HG03432 (cell line): ENCODE measurements around the gene BATF2.
A peak's percentile ranks its signal among the peaks of the same experiment; 100 is the strongest.
"Not testable (repeated sequence)": the region's sequence is repeated elsewhere in the genome, so short reads cannot be mapped to it uniquely, and the experiment has no call there.

Source experiments
- ATAC-seq: cut with Tn5 transposase; IDR thresholded peaks from one replicate; pipeline ENCODE4 v1.9.1; 2021; ENCODE audit warnings: mild to moderate bottlenecking, moderate library complexity; ENCODE audit not compliant: unreplicated experiment

BATF2 gene

GRCh38 chr11:65013888-65014725 is 17.3 kb upstream of the BATF2 start, which contains the start of gene ARL2:
ARL2 (plus strand) TSS chr11:65014160; CDS start chr11:65014208, 48 bp downstream.
- peak; percentile 73 for ATAC-seq

GRCh38 chr11:65013130-65013887 is 16.5 kb upstream of the BATF2 start:
- ATAC-seq = peak; percentile 75

DNA sequence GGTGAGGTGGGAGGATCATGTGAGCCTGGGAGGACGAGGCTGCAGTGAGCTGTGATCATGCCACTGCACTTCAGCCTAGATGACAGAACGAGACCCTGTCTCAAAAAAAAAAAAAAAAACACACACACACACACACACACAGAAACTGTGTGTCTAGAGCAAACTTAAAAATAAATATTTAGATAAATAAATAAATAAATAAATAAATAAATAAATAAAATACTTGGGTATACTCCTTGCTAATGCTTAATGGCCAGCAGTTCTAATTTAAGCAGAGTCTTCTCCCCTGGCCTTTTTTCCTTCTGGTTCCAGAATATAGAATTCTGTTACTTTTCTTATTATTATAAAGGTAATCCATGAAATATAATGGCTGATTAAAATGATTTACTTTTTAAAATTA is 12.1 kb upstream of the BATF2 start:
- ATAC-seq = no peak

GRCh38 chr11:65008016-65008415 is 11.2 kb upstream of the BATF2 start:
- no peak for ATAC-seq

- ATAC-seq = not testable (repeated sequence)
Measured at GRCh38 chr11:65003968-65004367, 7.2 kb upstream of the BATF2 start.

DNA sequence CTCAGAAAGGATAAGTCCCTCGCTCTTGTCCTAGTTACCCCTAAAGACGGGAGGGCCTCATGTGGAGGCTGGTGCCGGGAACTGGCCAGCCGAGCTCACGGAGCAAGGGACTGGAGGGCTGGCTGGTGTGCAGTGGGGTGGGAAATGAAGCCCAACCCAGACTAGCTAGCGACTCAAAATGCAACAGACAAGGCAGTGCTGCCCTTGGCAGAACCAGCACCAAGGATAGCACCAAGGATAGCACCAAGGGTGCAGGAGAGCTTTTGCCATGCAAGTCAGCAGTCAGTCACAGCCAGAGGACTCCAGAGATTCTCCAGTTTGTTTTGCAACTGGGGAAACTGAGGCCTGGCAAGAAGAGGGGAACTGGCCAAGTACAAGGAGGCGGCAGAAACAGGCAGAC is 6.5 kb upstream of the BATF2 start:
- ATAC-seq = no peak

DNA sequence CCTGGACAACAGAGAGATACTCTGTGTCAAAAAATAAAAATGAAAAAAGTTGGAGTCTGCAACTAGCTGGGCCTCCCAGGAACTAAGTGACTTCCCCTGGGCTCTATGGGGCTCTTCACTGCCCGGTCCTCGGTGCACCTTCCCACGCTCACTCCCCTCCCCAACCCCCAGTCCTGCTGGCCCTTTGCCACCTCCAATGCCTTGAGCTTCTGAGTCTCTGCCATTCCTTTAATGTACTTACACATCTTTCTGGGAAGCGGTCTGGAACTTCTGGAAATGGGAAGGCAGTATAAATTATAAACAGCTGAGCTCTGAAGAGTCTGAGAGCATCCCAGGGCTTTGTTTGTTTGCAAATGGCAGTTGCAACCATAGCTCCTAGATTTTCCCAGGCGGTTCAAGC is 5.9 kb upstream of the BATF2 start:
- no peak for ATAC-seq

- no peak for ATAC-seq
Measured at GRCh38 chr11:64999478-64999877, 2.7 kb upstream of the BATF2 start.

GRCh38 chr11:64998690-64999431 is 2.1 kb upstream of the BATF2 start:
- no peak for ATAC-seq

DNA sequence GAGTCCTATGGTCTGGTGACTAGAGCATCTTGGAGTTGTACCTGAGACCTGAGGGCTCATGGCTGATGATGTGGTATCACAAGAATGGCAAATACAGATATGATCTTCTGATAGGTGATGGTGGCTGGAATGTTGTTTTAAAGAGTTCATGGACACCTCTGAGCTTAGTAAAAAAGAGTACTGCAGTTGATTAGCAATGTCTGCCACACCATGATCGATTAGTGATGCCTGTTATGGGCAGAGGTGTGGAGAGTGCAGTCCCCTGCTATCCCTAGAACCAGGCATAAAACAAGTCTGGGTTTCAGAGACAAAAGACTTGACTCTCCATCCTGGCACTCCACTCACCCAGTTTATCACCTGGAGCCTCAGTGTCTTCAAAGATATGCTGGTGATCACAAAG is 1.4 kb upstream of the BATF2 start:
- ATAC-seq = no peak

GRCh38 chr11:64996327-64996709 is 453 bp downstream of the BATF2 start:
- no peak for ATAC-seq

GRCh38 chr11:64994318-64994717 is 2.5 kb downstream of the BATF2 start:
- ATAC-seq = no peak

GRCh38 chr11:64990222-64990923 is 6.4 kb downstream of the BATF2 start:
- ATAC-seq = no peak

- no peak for ATAC-seq
Measured at GRCh38 chr11:64989416-64989815, 7.4 kb downstream of the BATF2 start.

GRCh38 chr11:64987998-64988854 is 8.5 kb downstream of the BATF2 start:
- ATAC-seq = no peak

DNA sequence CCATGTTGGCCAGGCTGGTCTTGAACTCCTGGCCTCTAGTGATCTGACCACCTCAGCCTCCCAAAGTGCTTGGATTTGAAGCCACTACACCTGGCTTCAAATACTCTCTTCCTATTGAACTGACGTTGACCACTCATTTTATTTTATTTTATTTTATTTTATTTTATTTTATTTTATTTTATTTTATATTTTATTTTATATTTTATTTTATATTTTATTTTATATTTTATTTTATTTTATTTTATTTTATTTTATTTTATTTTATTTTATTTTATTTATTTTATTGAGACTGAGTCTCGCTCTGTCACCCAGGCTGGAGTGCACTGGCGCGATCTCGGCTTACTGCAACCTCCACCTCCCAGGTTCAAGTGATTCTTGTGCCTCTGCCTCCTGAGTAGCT is 13.4 kb downstream of the BATF2 start:
- not testable (repeated sequence) for ATAC-seq

GRCh38 chr11:64976651-64977050 is 20.1 kb downstream of the BATF2 start:
- ATAC-seq = no peak

GRCh38 chr11:64974124-64974523 is 22.6 kb downstream of the BATF2 start:
- no peak for ATAC-seq

DNA sequence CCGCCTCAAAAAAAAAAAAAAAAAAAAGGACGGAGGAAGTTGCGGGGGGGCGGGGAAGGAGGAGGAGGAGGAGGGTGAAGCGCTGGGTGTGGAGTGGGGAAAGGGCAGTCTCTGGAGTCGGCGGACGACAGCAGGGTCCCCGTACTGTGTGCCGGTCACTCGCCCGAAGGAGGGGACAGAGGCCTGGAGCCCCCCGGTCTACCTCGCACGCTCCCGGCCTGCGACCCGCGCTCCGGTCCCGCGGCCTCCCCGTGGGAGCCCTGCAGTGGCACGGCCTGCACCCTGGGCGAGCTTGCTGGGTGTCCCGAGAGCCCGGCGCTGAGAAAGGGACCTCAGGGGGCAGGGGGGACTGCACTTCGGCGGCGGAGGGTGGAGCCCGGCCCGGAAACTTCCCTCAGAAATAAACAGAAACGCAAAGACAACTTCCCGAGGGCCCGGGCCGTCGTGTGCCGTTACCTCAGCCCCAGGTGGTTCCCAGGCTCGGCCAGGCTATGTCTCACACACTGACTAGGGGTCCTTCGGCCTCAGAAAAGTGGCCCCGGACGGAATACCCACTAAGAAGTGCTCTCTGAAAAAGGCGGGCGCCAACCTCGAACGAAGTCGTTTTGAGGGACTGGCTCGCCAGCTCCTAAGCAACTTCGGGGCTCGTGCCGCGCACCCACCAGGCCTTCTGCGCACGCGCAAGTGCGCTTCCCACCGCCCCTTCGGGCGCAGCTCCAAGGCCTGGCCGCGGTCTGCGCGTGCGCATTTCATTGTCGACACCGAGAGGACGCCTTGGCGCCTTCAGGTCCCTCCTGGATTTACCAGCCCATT is 25.1 kb downstream of the BATF2 start, which contains the start of gene MAJIN:
Gene MAJIN, minus strand, starts transcription at position 688 of the 813 bp plus-strand sequence. CDS start 12,703 bp downstream, outside the sequence.
- ATAC-seq = no peak
